Right hindlimb (tissue), 1 donor: ENCODE measurements around the gene RCOR3.
"Not testable (repeated sequence)": the region's sequence is repeated elsewhere in the genome, so short reads cannot be mapped to it uniquely, and the experiment has no call there.

ENCODE experiments used
- DNase-seq: peaks from one replicate; pipeline ENCODE4 v3.0.0-alpha.2; 2018

Gene RCOR3

DNA sequence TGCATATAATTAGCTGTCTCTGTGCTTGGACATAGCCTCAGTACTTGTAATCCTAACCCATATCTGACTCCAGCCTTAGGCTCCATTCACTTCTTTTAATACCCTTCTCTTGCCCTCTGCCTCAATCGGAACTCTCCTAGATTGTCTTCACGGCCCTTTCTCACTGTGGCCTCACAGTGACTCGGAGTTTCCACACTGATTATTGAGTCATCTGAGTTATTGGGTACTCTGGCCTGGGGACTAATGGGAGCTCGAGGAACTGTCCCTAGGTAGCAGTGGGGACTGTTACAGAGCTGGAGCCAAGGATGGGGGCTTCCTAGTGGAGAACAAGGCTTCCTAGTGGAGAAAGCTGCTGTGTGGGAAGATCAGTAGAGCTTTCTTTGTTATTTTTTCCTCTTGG is 84.4 kb downstream of the RCOR3 start:
- no peak for DNase-seq

DNA sequence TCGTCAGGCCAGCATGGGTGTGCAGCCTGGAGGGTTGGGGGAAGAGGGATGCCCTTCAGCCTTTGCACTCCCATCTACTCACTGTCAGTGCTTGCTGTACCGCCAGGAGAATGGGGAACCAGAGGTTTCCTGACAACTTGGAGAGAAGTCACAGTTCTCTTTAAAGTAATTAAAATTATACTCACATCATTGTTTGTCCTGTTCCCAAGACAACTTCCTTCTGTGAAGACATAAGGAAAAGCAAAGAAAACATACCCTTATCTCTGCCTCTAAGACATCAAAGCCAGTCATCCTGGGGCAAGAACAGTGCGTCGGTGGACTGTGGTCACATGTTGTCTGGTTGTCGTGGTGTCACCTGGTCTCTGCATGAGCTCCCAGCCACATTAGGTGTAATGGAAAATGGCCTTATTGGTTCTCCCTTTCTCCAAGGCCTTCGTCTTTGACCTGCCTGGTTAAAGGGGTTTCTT is 85.0 kb downstream of the RCOR3 start:
- DNase-seq = no peak

DNA sequence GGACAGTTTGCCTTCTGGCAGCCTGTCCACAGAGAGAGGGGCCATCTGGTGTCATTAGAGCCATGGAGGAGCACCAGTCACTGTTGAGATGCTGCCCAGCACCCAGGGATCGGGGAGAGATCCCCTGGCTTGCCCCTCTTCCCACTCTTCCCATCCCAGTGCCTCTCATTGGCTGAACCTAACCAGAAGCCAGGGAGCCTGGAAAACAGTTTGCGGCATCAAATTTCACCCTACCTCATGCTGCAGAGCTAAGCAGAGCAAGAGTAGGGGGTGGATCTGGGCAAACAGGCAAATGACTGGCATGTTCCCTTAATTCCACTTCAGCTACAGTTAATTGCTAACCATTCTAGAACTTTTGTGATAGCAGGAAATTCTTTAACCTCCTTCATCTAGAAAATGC is 86.6 kb downstream of the RCOR3 start:
- DNase-seq = no peak

GRCh38 chr1:211347077-211347844 is 88.1 kb downstream of the RCOR3 start:
- DNase-seq = no peak

GRCh38 chr1:211348547-211348946 is 89.4 kb downstream of the RCOR3 start:
- DNase-seq = no peak

GRCh38 chr1:211349741-211350140 is 90.6 kb downstream of the RCOR3 start:
- DNase-seq = no peak

- not testable (repeated sequence) for DNase-seq
Measured at GRCh38 chr1:211352055-211352454, 92.9 kb downstream of the RCOR3 start.

DNA sequence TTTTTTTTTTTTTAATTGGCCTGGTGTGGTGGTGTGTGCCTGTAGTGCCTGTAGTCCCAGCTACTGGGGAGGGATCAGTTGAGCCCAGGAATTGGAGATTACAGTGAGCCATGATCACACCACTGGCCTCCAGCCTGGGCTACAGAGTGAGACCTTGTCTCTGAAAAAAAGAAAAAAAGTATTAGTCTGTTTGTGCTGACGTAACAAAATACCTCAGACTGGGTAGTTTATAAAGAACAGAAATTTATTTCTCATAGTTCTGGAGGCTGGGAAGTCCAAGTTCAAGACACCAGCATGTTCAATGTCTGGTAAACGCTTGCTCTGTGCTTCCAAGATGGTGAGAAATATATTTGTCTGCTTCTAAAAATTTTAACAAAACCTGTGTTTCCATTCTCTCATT is 93.3 kb downstream of the RCOR3 start:
- no peak for DNase-seq

DNA sequence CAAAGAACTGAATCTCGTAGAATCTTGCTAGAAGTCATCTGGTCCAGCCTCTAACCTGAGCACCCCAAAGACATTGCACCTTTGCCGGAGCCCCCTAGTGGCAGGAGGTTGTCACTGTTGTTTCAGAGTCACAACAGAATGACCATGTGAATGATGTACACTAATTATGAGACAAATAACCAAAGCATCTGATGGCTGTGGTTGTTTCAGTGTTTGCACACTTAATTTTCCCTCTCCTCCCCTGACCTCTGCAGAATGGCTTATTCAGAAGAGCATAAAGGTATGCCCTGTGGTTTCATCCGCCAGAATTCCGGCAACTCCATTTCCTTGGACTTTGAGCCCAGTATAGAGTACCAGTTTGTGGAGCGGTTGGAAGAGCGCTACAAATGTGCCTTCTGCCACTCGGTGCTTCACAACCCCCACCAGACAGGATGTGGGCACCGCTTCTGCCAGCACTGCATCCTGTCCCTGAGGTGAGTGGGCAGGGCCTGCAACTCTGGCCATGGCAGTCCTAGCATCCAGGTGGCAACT is 93.9 kb downstream of the RCOR3 start:
- no peak for DNase-seq

DNA sequence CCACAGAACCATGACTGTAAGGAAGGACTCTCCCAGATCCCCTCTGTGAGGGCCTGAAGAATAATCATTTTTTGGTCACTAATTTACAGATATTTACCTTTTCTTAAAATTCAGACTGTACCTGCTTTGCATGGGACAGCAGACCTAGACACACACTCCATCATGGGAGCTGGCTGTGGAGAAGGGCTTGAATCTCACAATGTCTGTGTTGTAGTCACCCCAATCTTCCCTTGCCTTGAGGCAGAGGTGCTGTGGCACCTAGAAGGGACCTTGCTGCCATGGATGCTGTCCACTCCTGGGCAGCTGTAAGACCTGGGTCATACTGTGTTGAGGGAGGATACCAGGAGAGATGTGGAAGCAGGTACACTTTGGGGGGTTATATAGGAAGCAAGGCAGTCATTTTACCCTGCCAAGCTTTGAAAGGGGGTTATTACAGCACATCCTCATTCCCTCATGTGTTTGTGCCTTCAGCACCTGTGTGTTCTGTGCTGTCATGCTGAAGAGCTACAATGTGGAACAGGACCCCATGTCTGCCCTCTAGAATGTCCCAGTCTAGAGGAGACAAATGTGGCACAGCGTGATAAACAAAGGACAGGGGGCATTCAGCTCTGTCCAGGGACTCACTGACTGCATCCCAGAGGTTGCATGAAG is 94.5 kb downstream of the RCOR3 start:
- no peak for DNase-seq

DNA sequence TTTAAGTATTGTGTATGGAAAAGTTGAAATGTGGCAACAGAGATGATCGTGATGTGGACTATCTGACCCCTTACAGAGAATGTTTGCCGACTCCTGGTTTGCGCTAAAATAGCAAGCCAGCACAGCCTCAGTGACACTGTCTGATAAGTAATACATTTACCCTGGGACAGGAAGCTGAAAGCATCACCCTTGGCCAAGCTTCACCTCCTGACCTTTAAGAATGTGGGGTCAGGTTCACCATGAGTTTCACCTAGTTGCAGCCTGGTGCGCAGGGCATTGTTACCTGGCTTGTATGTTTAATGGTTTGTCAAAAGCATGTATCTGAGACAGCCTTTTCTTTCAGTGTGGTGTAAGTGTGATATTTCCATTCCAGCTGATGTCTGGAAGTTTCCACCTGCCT is 96.7 kb downstream of the RCOR3 start:
- no peak for DNase-seq

GRCh38 chr1:211356723-211357407 is 97.7 kb downstream of the RCOR3 start:
- no peak for DNase-seq

DNA sequence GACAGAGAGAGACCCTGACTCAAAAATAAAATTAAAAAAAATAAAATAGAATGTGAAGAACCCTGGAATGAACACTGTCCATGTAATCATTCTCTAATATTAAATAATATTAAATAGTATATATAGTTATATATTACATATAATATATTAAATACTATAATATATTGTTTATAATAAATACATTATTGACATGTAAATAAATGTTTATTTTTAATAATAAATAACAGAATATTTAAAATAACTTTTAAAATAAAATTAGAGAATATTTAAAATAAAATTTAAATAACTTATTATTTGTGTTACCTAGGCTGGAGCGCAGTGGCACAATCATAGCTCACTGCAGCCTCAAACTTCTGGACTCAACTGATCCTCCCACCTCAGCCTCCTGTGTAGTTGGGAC is 99.5 kb downstream of the RCOR3 start:
- no peak for DNase-seq

- no peak for DNase-seq
Measured at GRCh38 chr1:211359876-211360275, 100.7 kb downstream of the RCOR3 start.

GRCh38 chr1:211361202-211361601 is 102.0 kb downstream of the RCOR3 start:
- no peak for DNase-seq
